Esophagus muscularis mucosa (tissue), 3 donors: Measurements from ENCODE around the gene TBCE.

Experiments
- CTCF ChIP-seq, 3 experiments: fragments of 200-600 bp in 2 of 3; fragments of 450-650 bp in 1 of 3; sonication (generic) in 2 of 3; IDR thresholded peaks; one replicate each; pipeline ENCODE4 v1.5.1; 2017 to 2019; ENCODE audit warnings: antibody characterized with exemption in 3 of 3, mild to moderate bottlenecking in 2 of 3, moderate library complexity in 1 of 3
- POLR2A ChIP-seq: fragments of 450-650 bp; IDR thresholded peaks from one replicate; pipeline ENCODE4 v1.6.1; 2017; ENCODE audit warnings: antibody characterized with exemption, moderate library complexity, mild to moderate bottlenecking, low read depth
- POLR2AphosphoS5 ChIP-seq, 2 donors: sonication (generic); formaldehyde crosslinking; IDR thresholded peaks; one replicate each; pipeline ENCODE4 v1.6.1; 2017; ENCODE audit warnings: antibody characterized with exemption in 2 of 2

- TF ChIP-seq POLR2A (no peak), CTCF (IDR thresholded peaks at IDR 0.05) (no peak), POLR2AphosphoS5 (IDR thresholded peaks at IDR 0.05) (no peak)
Observed at GRCh38 chr1:235424092-235424491, 56.9 kb downstream of the TBCE start.
